NCI-H2196 (cell line): Measurements from ENCODE around the gene C9orf72.
"Not testable (repeated sequence)": the region's sequence is repeated elsewhere in the genome, so short reads cannot be mapped to it uniquely, and the experiment has no call there.

Source experiments
- DNase-seq: peaks from one replicate; lab custom pipeline; 2025; ENCODE audit not compliant: unreplicated experiment; lab: John Stamatoyannopoulos, UW

The C9orf72 gene

DNA sequence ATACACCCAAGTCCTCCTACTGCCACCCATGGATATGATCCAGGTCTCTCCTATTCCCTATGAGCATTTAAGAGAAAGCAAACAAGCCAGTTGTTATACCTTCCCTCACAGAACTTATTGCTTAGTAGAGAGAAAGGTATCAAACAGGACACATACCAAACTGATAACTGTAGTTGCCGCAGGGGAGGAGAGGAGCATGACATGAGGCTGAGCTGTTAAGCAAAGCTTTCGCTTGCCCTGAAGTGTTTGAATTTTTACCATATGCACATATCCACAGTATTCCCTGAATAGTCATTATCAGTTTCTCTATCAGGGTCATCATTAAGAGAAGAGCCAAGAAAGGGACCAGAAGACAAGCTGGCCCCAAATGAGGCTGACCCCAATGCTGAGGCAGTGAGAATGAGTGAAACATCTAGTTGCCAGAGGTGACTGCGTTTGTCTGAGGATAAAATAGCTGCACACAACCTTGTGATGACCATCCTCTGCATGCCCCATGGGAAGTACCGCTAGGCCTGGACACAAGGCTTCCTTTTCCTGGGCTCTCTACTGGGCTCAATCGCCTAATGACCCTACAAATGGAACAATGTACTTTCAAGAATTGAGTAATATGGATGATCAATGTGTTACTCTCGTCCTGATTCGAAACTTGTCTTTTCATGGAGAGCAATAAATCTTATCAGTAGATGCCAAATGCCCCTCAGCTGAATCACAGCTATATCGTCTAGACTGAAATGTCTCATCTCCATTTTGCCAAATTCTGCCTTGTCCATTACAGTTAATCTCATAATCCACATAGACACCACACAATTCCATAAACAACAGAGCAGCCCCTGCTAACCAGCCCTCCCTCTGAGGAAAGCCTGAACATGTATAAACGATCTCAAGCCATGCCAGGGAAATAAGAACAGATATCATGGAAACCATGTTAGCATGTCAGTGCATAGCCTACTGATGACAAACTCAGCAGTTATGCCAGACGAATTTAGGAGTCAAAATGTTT lies 53.5 kb downstream of the C9orf72 start:
- no peak for DNase-seq

DNA sequence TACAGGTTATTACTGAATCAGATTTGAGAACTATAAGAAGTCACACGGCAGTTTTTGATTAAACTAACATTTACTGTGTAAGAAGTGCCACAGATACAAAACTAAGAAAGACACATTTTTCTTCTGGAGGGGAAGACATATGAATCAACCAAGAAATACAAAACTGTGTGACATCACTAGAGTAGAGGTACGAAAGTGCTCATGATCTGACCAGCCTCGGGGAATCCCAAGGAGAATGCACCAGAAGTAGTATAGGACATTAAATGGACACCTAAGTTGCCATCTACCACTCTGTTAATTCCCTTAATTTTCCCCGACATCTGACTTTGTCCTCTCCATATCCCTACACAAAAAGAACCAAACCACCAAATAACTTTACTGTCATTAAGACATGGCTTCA lies 54.5 kb downstream of the C9orf72 start:
- no peak for DNase-seq

- no peak for DNase-seq
These were observed 55.3 kb downstream of the C9orf72 start for GRCh38 chr9:27518006-27518405.

DNA sequence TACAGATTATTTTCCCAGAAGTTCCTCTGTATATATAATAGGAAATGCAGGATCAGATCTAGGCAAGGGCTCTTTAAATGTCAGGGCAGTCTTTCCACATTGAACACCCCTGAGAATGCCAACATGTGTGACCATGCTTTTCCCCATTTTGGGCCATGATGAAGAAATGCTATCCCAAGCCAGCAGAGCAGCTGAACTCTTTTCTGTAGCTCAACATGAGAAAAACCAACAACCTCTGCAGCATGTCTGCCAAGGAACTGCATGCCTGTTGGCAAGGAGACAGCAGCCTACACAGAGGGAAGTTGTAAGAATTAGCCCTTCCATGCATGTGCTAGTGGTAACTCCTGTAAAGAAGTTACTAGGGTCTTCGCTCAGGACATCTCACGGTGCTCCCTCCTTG lies 58.7 kb downstream of the C9orf72 start:
- no peak for DNase-seq

- DNase-seq: no peak
These were observed 61.5 kb downstream of the C9orf72 start for GRCh38 chr9:27511771-27512170.

GRCh38 chr9:27510780-27511179 lies 62.5 kb downstream of the C9orf72 start:
- no peak for DNase-seq

DNA sequence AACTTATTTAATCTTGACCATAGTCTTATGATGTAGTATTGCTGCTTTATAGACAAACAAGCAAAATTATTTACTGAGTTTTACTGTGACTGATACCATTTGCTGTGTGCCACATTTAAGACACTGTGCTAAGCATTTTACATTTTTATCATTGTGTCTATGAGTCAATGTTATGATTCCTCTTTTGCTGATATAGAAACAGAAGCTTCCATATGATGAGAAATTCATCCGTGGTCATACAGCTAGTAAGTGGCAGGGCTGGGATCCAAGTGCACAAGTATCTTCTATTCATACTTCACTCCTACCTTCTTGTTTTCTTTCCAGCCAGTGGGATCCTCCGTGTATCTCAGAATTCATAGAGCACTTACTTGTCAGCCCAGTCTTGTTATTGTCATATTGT lies 66.3 kb downstream of the C9orf72 start:
- DNase-seq: no peak

GRCh38 chr9:27505744-27506161 lies 67.5 kb downstream of the C9orf72 start:
- DNase-seq: no peak

DNA sequence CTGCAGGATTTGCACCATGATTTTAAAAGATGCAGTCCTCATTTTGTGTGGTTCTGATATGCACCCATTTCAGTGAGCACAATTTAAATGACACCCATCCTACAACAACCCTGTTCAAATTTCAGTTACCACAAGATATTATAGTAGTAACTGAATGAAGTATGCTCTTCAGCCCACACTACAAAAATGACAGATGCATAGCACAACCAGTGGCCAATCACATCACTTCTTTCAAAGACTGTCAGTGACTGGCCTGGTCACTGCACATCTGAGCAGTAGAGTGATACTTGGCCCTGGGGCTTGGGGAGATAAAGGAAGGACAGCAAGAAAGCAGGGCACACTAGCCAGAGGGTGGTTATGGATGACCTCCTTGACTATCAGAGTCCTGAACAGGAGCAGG lies 69.0 kb downstream of the C9orf72 start:
- DNase-seq: no peak

DNA sequence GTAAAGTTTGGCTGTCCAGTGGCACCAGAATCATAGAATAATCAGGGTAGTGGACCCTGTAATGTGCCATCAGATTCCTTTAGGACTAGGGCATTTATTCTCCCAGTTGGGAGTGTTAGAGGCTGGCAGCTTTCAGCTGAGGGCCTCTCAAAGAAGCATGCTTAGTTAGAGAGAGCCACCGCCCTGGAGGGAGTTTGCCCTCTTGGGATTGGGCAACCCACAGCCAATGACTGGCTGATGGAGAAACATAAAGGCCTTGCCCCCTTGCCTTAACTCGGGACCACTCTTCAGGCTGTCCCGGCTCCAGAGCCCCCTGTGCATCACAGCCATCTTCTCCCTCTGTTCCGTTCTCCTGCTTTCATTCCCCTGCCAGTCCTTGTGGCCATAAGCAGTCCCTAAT lies 69.7 kb downstream of the C9orf72 start:
- no peak for DNase-seq

DNA sequence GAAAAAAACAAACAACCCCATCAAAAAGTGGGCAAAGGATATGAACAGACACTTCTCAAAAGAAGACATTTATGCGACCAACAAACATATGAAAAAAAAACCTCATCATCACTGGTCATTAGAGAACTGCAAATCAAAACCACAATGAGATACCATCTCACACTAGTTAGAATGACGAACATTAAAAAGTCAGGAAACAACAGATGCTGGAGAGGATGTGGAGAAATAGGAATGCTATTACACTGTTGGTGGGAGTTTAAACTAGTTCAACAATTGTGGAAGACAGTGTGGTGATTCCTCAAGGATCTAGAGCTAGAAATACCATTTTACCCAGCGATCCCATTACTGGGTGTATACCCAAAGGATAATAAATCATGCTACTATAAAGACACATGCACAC lies 72.4 kb downstream of the C9orf72 start:
- DNase-seq: not testable (repeated sequence)

DNA sequence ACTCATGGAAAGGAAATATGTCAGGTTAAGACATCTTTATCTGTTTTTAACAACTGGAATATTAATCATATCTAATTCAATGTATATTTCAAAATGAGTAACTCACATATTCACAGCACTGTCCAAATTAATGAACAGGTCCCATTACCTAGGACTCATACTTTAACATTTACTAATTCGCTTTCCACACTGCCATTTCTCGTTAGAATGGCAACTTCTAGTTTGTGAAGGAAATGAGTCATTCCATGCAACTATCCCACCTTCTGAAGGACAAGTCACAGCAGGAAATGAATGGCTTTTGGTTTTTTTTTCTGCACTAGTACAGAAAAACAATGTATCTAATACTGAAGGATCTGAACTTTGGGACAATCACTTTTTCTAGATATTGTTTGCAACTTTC lies 73.8 kb downstream of the C9orf72 start:
- DNase-seq: no peak

- DNase-seq: no peak
These were observed 75.3 kb downstream of the C9orf72 start for GRCh38 chr9:27497883-27498417.
